GM18909 (cell line): Measurements from ENCODE around the gene RAPGEF4.

ENCODE experiments used
- ATAC-seq: cut with Tn5 transposase; IDR thresholded peaks from one replicate; pipeline ENCODE4 v1.9.1; 2021; ENCODE audit warnings: mild to moderate bottlenecking; ENCODE audit not compliant: unreplicated experiment, poor library complexity

RAPGEF4 gene

DNA sequence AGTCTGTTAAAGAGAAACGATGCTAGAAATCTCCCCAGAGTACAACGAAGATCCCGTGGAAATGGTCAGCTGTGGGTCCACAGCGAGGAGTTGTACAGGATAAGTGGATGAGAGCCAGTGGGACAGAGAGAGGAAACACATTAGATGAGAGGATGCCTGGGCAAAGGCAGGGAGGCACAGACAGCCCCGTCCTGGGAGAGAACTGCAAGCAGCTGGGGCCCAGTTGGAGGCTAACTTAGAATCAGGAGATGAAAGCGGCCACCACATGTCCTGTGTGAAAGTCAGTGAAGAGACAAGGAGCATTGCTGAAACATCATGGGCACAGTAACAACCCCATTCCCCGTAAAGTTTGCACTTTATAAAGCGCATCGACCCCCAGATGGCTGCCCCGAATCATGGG is 157.5 kb downstream of the RAPGEF4 start:
- no peak for ATAC-seq

DNA sequence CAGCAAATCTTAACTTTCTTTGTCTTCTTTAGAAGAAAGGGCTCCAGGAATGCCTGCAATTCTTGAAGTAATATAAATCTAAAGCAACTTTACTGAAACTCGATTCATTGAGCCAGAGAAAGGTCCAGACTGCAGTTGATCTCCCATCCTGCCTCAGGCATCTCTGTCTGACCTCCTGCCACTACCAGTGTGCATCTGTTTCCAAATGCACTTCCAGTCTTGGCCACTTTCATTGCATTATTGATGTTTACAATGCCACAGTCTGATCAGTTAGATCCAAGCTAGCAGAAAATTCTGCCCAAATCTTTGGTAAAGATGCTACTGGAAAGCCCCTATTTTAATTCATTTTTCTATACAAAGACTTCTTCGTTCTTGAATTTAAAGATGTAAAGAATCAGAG is 158.0 kb downstream of the RAPGEF4 start:
- ATAC-seq, result no peak

DNA sequence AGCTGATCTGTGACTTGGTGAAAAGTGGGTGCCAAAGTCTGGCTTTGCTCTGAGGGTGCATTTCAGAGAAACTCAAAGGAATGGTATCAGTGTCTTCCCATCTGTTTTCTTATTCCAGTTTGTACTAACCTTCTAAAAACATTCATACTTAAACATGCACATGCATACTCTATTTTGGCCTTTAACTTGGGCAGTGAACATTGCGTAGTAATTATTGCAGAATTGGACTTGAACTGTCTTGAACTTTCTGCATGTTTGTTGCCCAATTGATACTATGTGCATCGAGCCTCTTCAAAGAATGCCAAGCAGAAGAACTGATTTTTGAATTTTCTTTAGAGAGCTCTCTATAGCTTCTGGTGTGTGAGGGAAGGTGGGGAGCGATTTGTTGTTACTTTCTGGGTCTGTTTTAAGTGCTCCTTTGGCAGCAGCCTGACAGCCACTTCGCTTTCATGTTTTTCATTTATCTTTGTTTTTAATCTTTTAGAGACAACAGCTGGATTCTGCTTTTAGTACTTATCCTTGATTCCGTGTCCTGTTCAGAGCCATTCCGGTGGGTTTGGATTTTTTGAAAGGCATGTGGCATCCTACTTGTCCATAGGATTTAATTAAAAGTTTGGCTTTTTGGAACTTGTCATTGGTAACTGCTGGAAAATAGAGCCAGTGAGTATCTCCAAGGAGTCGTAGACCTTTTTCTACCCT is 159.2 kb downstream of the RAPGEF4 start:
- ATAC-seq, result no peak

- ATAC-seq, result no peak
These were observed 161.0 kb downstream of the RAPGEF4 start for GRCh38 chr2:172896661-172897081.

GRCh38 chr2:172900871-172901270 is 165.2 kb downstream of the RAPGEF4 start:
- no peak for ATAC-seq

DNA sequence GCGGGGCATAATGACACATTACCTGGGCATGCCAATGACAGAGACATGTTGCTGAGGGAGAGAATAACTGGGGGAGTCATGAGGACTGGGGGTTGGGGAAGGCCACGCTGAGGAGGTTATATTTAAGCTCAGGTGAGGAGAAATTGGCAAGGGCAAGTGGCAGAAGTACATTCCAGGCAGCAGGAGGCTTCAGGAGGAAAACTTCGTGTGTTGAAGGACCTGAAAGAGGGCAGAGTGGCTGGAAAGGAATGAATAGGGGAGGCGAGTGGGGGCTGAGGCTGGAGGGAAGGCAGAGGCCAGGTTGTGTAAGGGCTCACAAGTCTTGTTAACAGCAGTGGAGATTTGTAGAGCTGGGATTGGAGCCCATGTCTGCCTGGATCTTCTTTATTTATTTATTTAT is 166.3 kb downstream of the RAPGEF4 start:
- no peak for ATAC-seq

- no peak for ATAC-seq
These were observed 168.6 kb downstream of the RAPGEF4 start for GRCh38 chr2:172904236-172904635.

GRCh38 chr2:172905937-172906811 is 170.5 kb downstream of the RAPGEF4 start:
- no peak for ATAC-seq

- no peak for ATAC-seq
These were observed 172.6 kb downstream of the RAPGEF4 start for GRCh38 chr2:172908275-172908674.

- no peak for ATAC-seq
These were observed 173.8 kb downstream of the RAPGEF4 start for GRCh38 chr2:172909454-172909853.

GRCh38 chr2:172912266-172912665 is 176.6 kb downstream of the RAPGEF4 start:
- ATAC-seq, result no peak

- no peak for ATAC-seq
These were observed 178.8 kb downstream of the RAPGEF4 start for GRCh38 chr2:172914341-172915008.

GRCh38 chr2:172917716-172918115 is 182.1 kb downstream of the RAPGEF4 start:
- no peak for ATAC-seq

GRCh38 chr2:172919732-172920131 is 184.1 kb downstream of the RAPGEF4 start:
- peak; percentile 77 for ATAC-seq

- ATAC-seq, result no peak
These were observed 186.0 kb downstream of the RAPGEF4 start for GRCh38 chr2:172921532-172922236.

GRCh38 chr2:172922306-172922705 is 186.7 kb downstream of the RAPGEF4 start:
- no peak for ATAC-seq

GRCh38 chr2:172922815-172923214 is 187.2 kb downstream of the RAPGEF4 start:
- ATAC-seq, result no peak

DNA sequence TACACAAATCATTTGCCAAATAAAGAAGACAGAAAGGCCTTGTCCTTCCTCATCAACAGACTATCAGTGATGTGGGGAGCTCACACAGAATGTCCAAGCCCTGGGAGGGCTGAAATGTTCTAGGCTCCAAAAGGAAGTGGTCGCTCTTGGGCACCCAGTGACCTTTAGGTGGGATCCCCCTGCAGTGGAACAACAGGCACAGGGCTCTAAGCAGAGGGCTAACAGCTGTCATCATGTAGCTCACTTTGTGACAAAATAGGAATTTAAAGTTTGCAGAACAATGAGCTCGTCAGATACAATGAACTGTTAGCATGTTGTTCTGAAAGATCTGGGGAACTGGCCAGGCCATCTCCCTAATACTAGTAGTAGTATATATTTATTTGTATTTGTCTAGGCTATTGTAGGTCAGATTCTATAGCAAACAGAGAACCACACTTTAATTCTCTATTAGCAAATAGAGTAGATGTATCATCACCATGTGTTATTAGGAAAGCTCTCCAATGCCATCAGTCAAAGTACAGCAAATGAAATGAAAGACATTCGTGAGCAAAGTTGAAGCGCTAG is 188.5 kb downstream of the RAPGEF4 start:
- ATAC-seq, result no peak

GRCh38 chr2:172925600-172925999 is 190.0 kb downstream of the RAPGEF4 start:
- no peak for ATAC-seq
